H1 (cell line): ENCODE results near the gene LTA. TPM values are rescaled to one million over a fixed set of nuclear protein-coding genes. Genes with fewer than 3 reads are reported as not detected.
A peak's percentile ranks its signal among the peaks of the same experiment; 100 is the strongest.

Source experiments
- CTCF ChIA-PET: fragments of 300-600 bp; sonication (Branson Sonifier 250); formaldehyde crosslinking; loops from one replicate; lab custom pipeline; 2021; ENCODE audit not compliant: partially characterized antibody; lab: Charles Lee
- POLR2A ChIA-PET: fragments of 300-600 bp; sonication (Branson Sonifier 250); formaldehyde crosslinking; loops from one replicate; lab custom pipeline; 2021; ENCODE audit warnings: inconsistent platforms; ENCODE audit not compliant: partially characterized antibody; lab: Charles Lee
- DNase-seq, 2 experiments: peaks; one replicate each; pipeline versions ENCODE4 v3.0.0 to v3.0.0-alpha.2; 2010 to 2022; ENCODE audit warnings: low spot score in 2 of 2, low read depth in 1 of 2, mixed read lengths in 1 of 2
- FAIRE-seq: peaks from 2 replicates; lab custom pipeline; 2011; peaks lifted over from hg19 to GRCh38; lab: Jason Lieb, UNC
- H2AFZ ChIP-seq: 2 replicates; pipeline ENCODE4 v1.8.1; 2012; ENCODE audit warnings: low read length, inconsistent platforms
- H2AK5ac ChIP-seq: 2 replicates; pipeline ENCODE4 v1.6.1; 2013; ENCODE audit warnings: low read depth, low read length
- H2BK120ac ChIP-seq: replicated peaks from 2 replicates; pipeline ENCODE3; 2013; ENCODE audit warnings: low read depth, low read length, inconsistent platforms
- H2BK12ac ChIP-seq: 2 replicates; pipeline ENCODE4 v1.6.1; 2013; ENCODE audit warnings: low read depth, low read length
- H2BK15ac ChIP-seq: 2 replicates; pipeline ENCODE4 v1.6.1; 2013; ENCODE audit warnings: low read length
- H2BK20ac ChIP-seq: 2 replicates; pipeline ENCODE4 v1.6.1; 2013; ENCODE audit warnings: low read length
- H2BK5ac ChIP-seq: 2 replicates; pipeline ENCODE4 v1.6.1; 2013; ENCODE audit warnings: low read depth, low read length
- H3K14ac ChIP-seq: 2 replicates; pipeline ENCODE4 v1.6.1; 2013; ENCODE audit warnings: inconsistent platforms; ENCODE audit not compliant: insufficient read length
- H3K18ac ChIP-seq: 2 replicates; pipeline ENCODE4 v1.6.1; 2013; ENCODE audit warnings: low read length; ENCODE audit errors: extremely low read depth
- H3K23ac ChIP-seq: 2 replicates; pipeline ENCODE4 v1.6.1; 2013; ENCODE audit warnings: inconsistent platforms; ENCODE audit not compliant: insufficient read length
- H3K23me2 ChIP-seq: 2 replicates; pipeline ENCODE4 v1.6.1; 2013; ENCODE audit warnings: low read depth, low read length
- H3K27ac ChIP-seq: 2 replicates; pipeline ENCODE4 v1.6.1; 2011; ENCODE audit warnings: low read depth, low read length, inconsistent platforms
- H3K27me3 ChIP-seq, 4 experiments: replicated peaks in 1 of 4; 1 replicate in 1 of 4; 2 replicates in 3 of 4; pipeline versions ENCODE4 v1.6.1 to v1.8.1; 2011 to 2013; ENCODE audit warnings: low read length in 3 of 4, mild to moderate bottlenecking in 3 of 4, inconsistent platforms in 2 of 4, mixed read lengths in 2 of 4, moderate library complexity in 1 of 4; ENCODE audit not compliant: control insufficient read depth in 3 of 4, insufficient read depth in 3 of 4; ENCODE audit errors: extremely low read depth in 1 of 4
- H3K36me3 ChIP-seq, 4 experiments: 2 replicates each; pipeline versions ENCODE4 v1.6.1 to v1.8.1; 2011 to 2013; ENCODE audit warnings: mild to moderate bottlenecking in 4 of 4, low read length in 3 of 4, moderate library complexity in 2 of 4, control low read depth in 1 of 4, inconsistent platforms in 1 of 4; ENCODE audit not compliant: insufficient read depth in 4 of 4, control insufficient read depth in 2 of 4
- H3K4ac ChIP-seq: replicated peaks from 2 replicates; pipeline ENCODE3; 2013; ENCODE audit warnings: low read length, low read depth, mixed read lengths, inconsistent platforms; ENCODE audit not compliant: insufficient read length
- H3K4me1 ChIP-seq, 4 experiments: replicated peaks in 1 of 4; 1 replicate in 1 of 4; 2 replicates in 3 of 4; pipeline versions ENCODE4 v1.6.1 to v1.8.1; 2011 to 2013; ENCODE audit warnings: low read length in 3 of 4, inconsistent platforms in 2 of 4, mixed read lengths in 1 of 4; ENCODE audit not compliant: insufficient read depth in 4 of 4, control insufficient read depth in 3 of 4
- H3K4me2 ChIP-seq, 2 experiments: 2 replicates each; pipeline versions ENCODE4 v1.6.1 to v1.8.1; 2011 to 2013; ENCODE audit warnings: low read depth in 2 of 2, low read length in 2 of 2, control low read depth in 1 of 2, inconsistent platforms in 1 of 2, mild to moderate bottlenecking in 1 of 2; ENCODE audit not compliant: insufficient read depth in 1 of 2
- H3K4me3 ChIP-seq, 4 experiments: fragments of 200-600, 300-600 bp in 1 of 4; sonication (generic), shearing (Covaris generic), sonication (Bioruptor Twin) in 1 of 4; 2 replicates each; pipeline versions ENCODE4 v1.5.1 to v1.8.1; 2011 to 2016; ENCODE audit warnings: low read length in 4 of 4, low read depth in 3 of 4, control low read depth in 2 of 4, inconsistent platforms in 2 of 4, mild to moderate bottlenecking in 2 of 4, mixed read lengths in 1 of 4, moderate library complexity in 1 of 4; ENCODE audit not compliant: insufficient read depth in 2 of 4; ENCODE audit errors: extremely low read depth in 1 of 4
- H3K56ac ChIP-seq: replicated peaks from 2 replicates; pipeline ENCODE3; 2013; ENCODE audit warnings: low read depth, mild to moderate bottlenecking, mixed read lengths, low read length, inconsistent platforms; ENCODE audit not compliant: insufficient read length
- H3K79me1 ChIP-seq: 2 replicates; pipeline ENCODE4 v1.6.1; 2013; ENCODE audit warnings: low read depth, low read length, control low read depth
- H3K79me2 ChIP-seq, 2 experiments: 2 replicates each; pipeline versions ENCODE4 v1.6.1 to v1.8.1; 2012 to 2013; ENCODE audit warnings: low read length in 2 of 2, mild to moderate bottlenecking in 2 of 2, inconsistent platforms in 1 of 2; ENCODE audit not compliant: insufficient read depth in 2 of 2, control insufficient read depth in 1 of 2
- H3K9ac ChIP-seq, 4 experiments: replicated peaks in 1 of 4; 1 replicate in 1 of 4; 2 replicates in 3 of 4; pipeline versions ENCODE4 v1.6.1 to v1.8.1; 2011 to 2013; ENCODE audit warnings: low read depth in 3 of 4, low read length in 3 of 4, control low read depth in 2 of 4, mild to moderate bottlenecking in 2 of 4, moderate library complexity in 2 of 4, inconsistent platforms in 1 of 4; ENCODE audit errors: extremely low read depth in 1 of 4
- H3K9me3 ChIP-seq, 2 experiments: 2 replicates each; pipeline versions ENCODE4 v1.6.1 to v1.8.1; 2012 to 2013; ENCODE audit warnings: mild to moderate bottlenecking in 2 of 2, moderate library complexity in 2 of 2, control low read depth in 1 of 2, inconsistent platforms in 1 of 2, low read depth in 1 of 2, low read length in 1 of 2, mixed read lengths in 1 of 2; ENCODE audit not compliant: insufficient read depth in 2 of 2
- H4K20me1 ChIP-seq, 2 experiments: replicated peaks in 1 of 2; 2 replicates each; pipeline versions ENCODE3 to v1.8.1; 2011 to 2013; ENCODE audit warnings: inconsistent platforms in 2 of 2, low read length in 2 of 2, mild to moderate bottlenecking in 1 of 2; ENCODE audit not compliant: insufficient read depth in 2 of 2, control insufficient read depth in 1 of 2
- H4K5ac ChIP-seq: 2 replicates; pipeline ENCODE4 v1.6.1; 2013; ENCODE audit warnings: low read length, low read depth, mixed read lengths, inconsistent platforms; ENCODE audit not compliant: insufficient read length
- H4K8ac ChIP-seq: 2 replicates; pipeline ENCODE4 v1.8.0; 2013; ENCODE audit warnings: mild to moderate bottlenecking, moderate library complexity, low read length, inconsistent platforms; ENCODE audit not compliant: insufficient read depth; ENCODE audit errors: extremely low read depth
- H4K91ac ChIP-seq: replicated peaks from 2 replicates; pipeline ENCODE3; 2013; ENCODE audit warnings: low read length, mixed read lengths, inconsistent platforms; ENCODE audit not compliant: insufficient read length
- CBX8 ChIP-seq: fragments of 300-800, 300-1000 bp; sonication (generic); IDR thresholded peaks from 2 replicates; pipeline ENCODE4 v1.7.1; 2016; ENCODE audit warnings: low read depth, low read length, borderline replicate concordance
- POLR2A ChIP-seq, 2 experiments: IDR thresholded peaks; 1 replicate in 1 of 2; 2 replicates in 1 of 2; pipeline ENCODE4 v1.6.1; 2011; ENCODE audit warnings: low read depth in 2 of 2, low read length in 2 of 2, mild to moderate bottlenecking in 2 of 2; ENCODE audit errors: control extremely low read depth in 1 of 2
- WGBS, 2 experiments: shearing (Covaris generic) in 1 of 2; methylation state at CpG; one replicate each; pipeline versions ENCODE4 v1.1.6 to v1.1.7; 2013 to 2015; ENCODE audit warnings: low lambda C conversion rate in 2 of 2, mixed read lengths in 2 of 2, inconsistent platforms in 1 of 2, low coverage in 1 of 2, missing lambda C conversion rate in 1 of 2; ENCODE audit not compliant: insufficient replicate concordance in 2 of 2, insufficient coverage in 1 of 2, insufficient read length in 1 of 2; ENCODE audit errors: extremely low coverage in 1 of 2, missing lambda C conversion rate in 1 of 2; 5-methylcytosine and 5-hydroxymethylcytosine counted together
- polyA plus RNA-seq, 7 experiments: library from polyadenylated mRNA; depleted of rRNA in 3 of 7; stranded (reverse) in 5 of 7; unstranded in 2 of 7; fragments of >200 nt in 5 of 7; fragments of 200-250 nt in 2 of 7; gene quantifications; 1 replicate in 5 of 7; 2 replicates in 1 of 7; 4 replicates in 1 of 7; pipeline versions ENCODE4 v1.2.1 to v1.2.3, GENCODE V29; 2011 to 2013; ENCODE audit warnings: missing spikeins in 2 of 7, mixed read lengths in 2 of 7
- total RNA-seq: library from RNA; stranded (reverse); fragmentation: NEBNext Ultra II Directional; extraction: Animal tissue kit (Norgen Biotek cat#: 25700); gene quantifications from 2 replicates; pipeline ENCODE4 v1.2.1, GENCODE V29; 2021

Gene LTA
- total and polyA plus RNA-seq, 2 of the 8 experiments (the other 6 are each of a cell fraction or from before 2014, with no cell fraction given) = not detected

DNA sequence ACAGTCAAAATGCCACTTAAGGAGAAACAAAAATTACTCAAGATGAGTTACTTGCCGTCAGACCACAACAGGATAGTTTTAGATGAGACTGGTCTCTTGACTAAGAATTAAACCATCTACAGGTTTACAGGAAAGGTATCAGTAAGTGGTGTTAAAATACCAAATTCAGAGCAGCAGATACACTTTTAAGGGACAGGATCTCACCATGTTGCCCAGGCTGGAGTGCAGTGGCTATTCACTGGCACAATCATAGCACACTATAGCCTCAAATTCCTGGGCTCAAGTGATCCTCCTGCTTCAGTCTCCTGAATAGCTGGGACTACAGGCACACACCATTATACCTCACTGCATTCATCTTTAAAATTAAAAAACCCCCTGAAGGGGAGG is 38.6 kb upstream of the LTA start:
- WGBS, 2 experiments = 95% methylated on average over 1 of the region's 1 CpG; no CpG with 5 or more reads in 1 of the 2 experiments
- no peak for FAIRE-seq
- Histone ChIP-seq H3K23ac (no peak overlapping the region), H3K27ac (no peak overlapping the region), H2BK20ac (no peak overlapping the region), H3K14ac (no peak overlapping the region), H3K36me3 (peaks cover 70 to 93% (median 81%) of the 10 kb centered on the region in 4 experiments), H2AK5ac (no peak overlapping the region), H4K5ac (no peak overlapping the region), H3K9ac (no peak overlapping the region), H3K4me1 (peaks cover 1 to 5% (median 4%) of the 10 kb centered on the region in 4 experiments; a peak in 4 of 7 replicates), H3K4me2 (no peak overlapping the region), H2BK12ac (no peak overlapping the region), H4K91ac (no peak overlapping the region), H4K8ac (no peak overlapping the region), H3K79me1 (peaks cover 10% of the 10 kb centered on the region; the same call in 1 of the 2 replicates), H3K18ac (no peak overlapping the region), H2BK5ac (no peak overlapping the region), H3K27me3 (no peaks in the 10 kb centered on the region), H3K9me3 (no peaks in the 10 kb centered on the region), H2BK120ac (no peak overlapping the region), H3K4ac (no peak overlapping the region), H3K4me3 (no peak overlapping the region), H3K23me2 (no peaks in the 10 kb centered on the region)
- DNase-seq = no peak
- CTCF ChIA-PET = interaction anchor here (0.6 kb wide), 1 partner anchor 40 kb away, joined by 3 read pairs; no protein-coding TSS in a partner anchor
- POLR2A ChIA-PET = interaction anchor here (0.6 to 18.4 kb wide), 12 partner anchors 3 to 119 kb away, joined by 3 to 428 read pairs (median 4); partner anchors contain the start of genes ATP6V1G2, BAG6, DDX39B and MCCD1
- TF ChIP-seq POLR2A (IDR thresholded peaks at IDR 0.05; ENCODE audit: control extremely low read depth in 1 of 2, low read depth in 2 of 2, low read length in 2 of 2) (peak; percentile 24 to 64; a peak in 2 of 3 replicates), CBX8 (no peak)
- TF ChIP-seq, all 59 proteins: peak for 1
- Histone ChIP-seq H4K20me1 (peaks cover 37 to 41% of the 10 kb centered on the region in 2 experiments), H2AFZ (no peak overlapping the region), H3K56ac (no peak overlapping the region), H3K79me2 (peaks cover 4 to 39% of the 10 kb centered on the region in 2 experiments; a peak in 3 of 4 replicates), H2BK15ac (no peak overlapping the region)
